Fibroblast of lung (primary cell): Measurements from ENCODE around the gene CARMIL3. TPM values are rescaled to one million over a fixed set of nuclear protein-coding genes. Genes with fewer than 3 reads are reported as not detected.

Experiments used
- DNase-seq, 2 donors: peaks; one replicate each; pipeline versions ENCODE4 v3.0.0 to v3.0.0-alpha.2; 2010; ENCODE audit warnings: low read depth in 2 of 2
- H2AFZ ChIP-seq: 2 replicates; pipeline ENCODE4 v1.5.1; 2012; ENCODE audit warnings: low read length, control low read depth, inconsistent platforms
- H3K27ac ChIP-seq: 2 replicates; pipeline ENCODE4 v1.5.1; 2011; ENCODE audit warnings: low read length, control low read depth; ENCODE audit not compliant: insufficient read depth
- H3K27me3 ChIP-seq: 2 replicates; pipeline ENCODE4 v1.5.1; 2011; ENCODE audit warnings: mild to moderate bottlenecking, low read length; ENCODE audit not compliant: control insufficient read depth, insufficient read depth
- H3K36me3 ChIP-seq: 2 replicates; pipeline ENCODE4 v1.5.1; 2011; ENCODE audit warnings: low read length; ENCODE audit not compliant: control insufficient read depth, insufficient read depth
- H3K4me1 ChIP-seq: 2 replicates; pipeline ENCODE4 v1.5.1; 2011; ENCODE audit warnings: low read length; ENCODE audit not compliant: control insufficient read depth, insufficient read depth; ENCODE audit errors: extremely low read depth
- H3K4me2 ChIP-seq: 2 replicates; pipeline ENCODE4 v1.5.1; 2011; ENCODE audit warnings: low read length, control low read depth; ENCODE audit not compliant: insufficient read depth; ENCODE audit errors: extremely low read depth
- H3K4me3 ChIP-seq, 4 experiments: fragments of 200-600 bp in 1 of 4; sonication (generic) in 1 of 4; replicated peaks in 1 of 4; 2 replicates each; pipeline ENCODE4 v1.5.1; 2011 to 2016; ENCODE audit warnings: low read length in 4 of 4, low read depth in 3 of 4, mild to moderate bottlenecking in 3 of 4, control low read depth in 2 of 4, inconsistent platforms in 1 of 4, mixed read lengths in 1 of 4; ENCODE audit not compliant: insufficient read depth in 1 of 4; ENCODE audit errors: control extremely low read depth in 1 of 4
- H3K79me2 ChIP-seq: 2 replicates; pipeline ENCODE4 v1.5.1; 2012; ENCODE audit warnings: mild to moderate bottlenecking, low read length, inconsistent platforms; ENCODE audit not compliant: control insufficient read depth, insufficient read depth
- H3K9ac ChIP-seq: 2 replicates; pipeline ENCODE4 v1.5.1; 2011; ENCODE audit warnings: mild to moderate bottlenecking, low read length, control low read depth; ENCODE audit not compliant: insufficient read depth
- H3K9me3 ChIP-seq: 2 replicates; pipeline ENCODE4 v1.5.1; 2012; ENCODE audit warnings: low read depth, low read length; ENCODE audit not compliant: control insufficient read depth, insufficient read depth
- H4K20me1 ChIP-seq: 2 replicates; pipeline ENCODE4 v1.5.1; 2011; ENCODE audit warnings: low read length; ENCODE audit not compliant: control insufficient read depth, insufficient read depth; ENCODE audit errors: extremely low read depth
- EZH2 ChIP-seq: IDR thresholded peaks from 2 replicates; pipeline ENCODE4 v1.5.1; 2012; ENCODE audit warnings: low read length, control low read depth, mild to moderate bottlenecking; ENCODE audit errors: missing control alignments
- polyA plus RNA-seq, 2 donors: library from polyadenylated mRNA; depleted of rRNA in 1 of 2; stranded (reverse) in 1 of 2; unstranded in 1 of 2; fragments of >200 nt; gene quantifications; 2 replicates each; pipeline ENCODE4 v1.2.1, GENCODE V29; 2011 to 2012; ENCODE audit warnings: missing spikeins in 1 of 2
- total RNA-seq: library from RNA; depleted of rRNA; stranded (reverse); fragments of >200 nt; gene quantifications from 2 replicates; pipeline ENCODE4 v1.2.1, GENCODE V29; 2014
- TF ChIP-seq, protein P1 (sequence below), 2 donors: IDR thresholded peaks in 1 of 2; conservative IDR thresholded peaks in 1 of 2; 1 replicate in 1 of 2; 2 replicates in 1 of 2; pipeline ENCODE4 v1.5.1; 2011 to 2012; ENCODE audit warnings: low read length in 2 of 2, control low read depth in 1 of 2, inconsistent platforms in 1 of 2, low read depth in 1 of 2, mild to moderate bottlenecking in 1 of 2

The CARMIL3 gene
- total and polyA plus RNA-seq, 2 donors (not counting 1 experiment from before 2014, with no cell fraction given), result 0.17 TPM; not detected in 1

GRCh38 chr14:24075485-24076301, 23.9 kb downstream of the CARMIL3 start:
- Histone ChIP-seq H3K79me2 (no peaks in the 10 kb centered on the region), H3K36me3 (no peaks in the 10 kb centered on the region), H3K9me3 (no peaks in the 10 kb centered on the region), H3K4me3 (no peak overlapping the region), H3K27me3 (peaks cover 18% of the 10 kb centered on the region), H2AFZ (no peak overlapping the region), H3K9ac (no peak overlapping the region), H3K4me2 (no peak overlapping the region), H3K27ac (no peak overlapping the region), H4K20me1 (no peaks in the 10 kb centered on the region), H3K4me1 (peaks cover under 1% of the 10 kb centered on the region)
- no peak for TF ChIP-seq EZH2
- DNase-seq, result no peak

DNA sequence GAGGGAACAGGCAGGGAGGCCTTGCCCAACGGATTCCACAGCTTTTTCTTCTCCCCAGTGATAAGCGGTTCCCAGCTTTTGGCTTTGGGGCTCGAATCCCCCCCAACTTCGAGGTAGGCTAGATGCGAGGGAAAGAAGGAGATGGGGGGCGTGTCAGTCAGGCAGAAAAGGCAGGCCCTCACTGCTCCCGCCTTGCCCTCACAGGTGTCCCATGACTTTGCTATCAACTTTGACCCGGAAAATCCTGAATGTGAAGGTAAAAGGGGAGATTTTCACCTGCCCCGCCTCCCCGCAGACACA, 24.4 kb downstream of the CARMIL3 start:
- H2AFZ ChIP-seq, result no peak overlapping the region
- H3K4me1 ChIP-seq, result peaks cover 3% of the 10 kb centered on the region
- no peak overlapping the region for H3K4me3 ChIP-seq
- H3K79me2 ChIP-seq, result no peaks in the 10 kb centered on the region
- H3K36me3 ChIP-seq, result no peaks in the 10 kb centered on the region
- H3K27me3 ChIP-seq, result peaks cover 18% of the 10 kb centered on the region
- H3K27ac ChIP-seq, result no peak overlapping the region
- H3K9me3 ChIP-seq, result no peaks in the 10 kb centered on the region
- H3K4me2 ChIP-seq, result no peak overlapping the region
- TF ChIP-seq, protein P1, sequence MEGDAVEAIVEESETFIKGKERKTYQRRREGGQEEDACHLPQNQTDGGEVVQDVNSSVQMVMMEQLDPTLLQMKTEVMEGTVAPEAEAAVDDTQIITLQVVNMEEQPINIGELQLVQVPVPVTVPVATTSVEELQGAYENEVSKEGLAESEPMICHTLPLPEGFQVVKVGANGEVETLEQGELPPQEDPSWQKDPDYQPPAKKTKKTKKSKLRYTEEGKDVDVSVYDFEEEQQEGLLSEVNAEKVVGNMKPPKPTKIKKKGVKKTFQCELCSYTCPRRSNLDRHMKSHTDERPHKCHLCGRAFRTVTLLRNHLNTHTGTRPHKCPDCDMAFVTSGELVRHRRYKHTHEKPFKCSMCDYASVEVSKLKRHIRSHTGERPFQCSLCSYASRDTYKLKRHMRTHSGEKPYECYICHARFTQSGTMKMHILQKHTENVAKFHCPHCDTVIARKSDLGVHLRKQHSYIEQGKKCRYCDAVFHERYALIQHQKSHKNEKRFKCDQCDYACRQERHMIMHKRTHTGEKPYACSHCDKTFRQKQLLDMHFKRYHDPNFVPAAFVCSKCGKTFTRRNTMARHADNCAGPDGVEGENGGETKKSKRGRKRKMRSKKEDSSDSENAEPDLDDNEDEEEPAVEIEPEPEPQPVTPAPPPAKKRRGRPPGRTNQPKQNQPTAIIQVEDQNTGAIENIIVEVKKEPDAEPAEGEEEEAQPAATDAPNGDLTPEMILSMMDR (conservative IDR thresholded peaks at IDR 0.05 in 1 of 2, IDR thresholded peaks at IDR 0.05 in 1 of 2; ENCODE audit: low read depth in 1 of 2, low read length in 2 of 2), result no peak
- TF ChIP-seq EZH2, result no peak
- no peak for DNase-seq
- H4K20me1 ChIP-seq, result no peaks in the 10 kb centered on the region
- H3K9ac ChIP-seq, result no peak overlapping the region

GRCh38 chr14:24077086-24077485, 25.3 kb downstream of the CARMIL3 start:
- no peak overlapping the region for H3K4me2 ChIP-seq
- H2AFZ ChIP-seq, result no peak overlapping the region
- peaks cover 3% of the 10 kb centered on the region for H3K4me1 ChIP-seq
- peaks cover 17% of the 10 kb centered on the region for H3K27me3 ChIP-seq
- no peak overlapping the region for H3K27ac ChIP-seq
- no peak overlapping the region for H3K9ac ChIP-seq
- no peaks in the 10 kb centered on the region for H3K36me3 ChIP-seq
- no peaks in the 10 kb centered on the region for H4K20me1 ChIP-seq
- H3K4me3 ChIP-seq, result no peak overlapping the region
- DNase-seq, result no peak
- H3K9me3 ChIP-seq, result no peaks in the 10 kb centered on the region
- no peaks in the 10 kb centered on the region for H3K79me2 ChIP-seq
- no peak for TF ChIP-seq EZH2
- TF ChIP-seq, protein P1 (conservative IDR thresholded peaks at IDR 0.05 in 1 of 2, IDR thresholded peaks at IDR 0.05 in 1 of 2; ENCODE audit: low read depth in 1 of 2, low read length in 2 of 2), result no peak
